HEK293 (cell line): ENCODE results near the gene ASPHD1.

Experiments used
- ATF2 ChIP-seq: fragments of 450-650 bp; formaldehyde crosslinking; IDR thresholded peaks from 2 replicates; pipeline ENCODE4 v1.5.1; 2016; ENCODE audit warnings: missing biosample characterization, missing genetic modification characterization, low read depth
- BCL6B ChIP-seq: fragments of 450-650 bp; formaldehyde crosslinking; IDR thresholded peaks from 2 replicates; pipeline ENCODE4 v1.5.1; 2017; ENCODE audit warnings: missing biosample characterization, missing genetic modification characterization
- INSM2 ChIP-seq: fragments of 450-650 bp; formaldehyde crosslinking; IDR thresholded peaks from 2 replicates; pipeline ENCODE4 v1.5.1; 2016; ENCODE audit warnings: missing biosample characterization, missing genetic modification characterization
- KLF16 ChIP-seq: fragments of 450-650 bp; formaldehyde crosslinking; IDR thresholded peaks from 2 replicates; pipeline ENCODE4 v1.5.1; 2017; ENCODE audit warnings: missing biosample characterization, missing genetic modification characterization
- PRDM1 ChIP-seq: fragments of 450-650 bp; formaldehyde crosslinking; IDR thresholded peaks from 2 replicates; pipeline ENCODE4; 2016; ENCODE audit warnings: missing biosample characterization, missing genetic modification characterization
- REPIN1 ChIP-seq: fragments of 450-650 bp; formaldehyde crosslinking; IDR thresholded peaks from 2 replicates; pipeline ENCODE4 v1.5.1; 2017; ENCODE audit warnings: missing biosample characterization, missing genetic modification characterization, low read depth
- SCRT1 ChIP-seq: fragments of 450-650 bp; formaldehyde crosslinking; IDR thresholded peaks from 2 replicates; pipeline ENCODE4 v1.5.1; 2016; ENCODE audit warnings: missing biosample characterization, missing genetic modification characterization, borderline replicate concordance
- SP2 ChIP-seq: fragments of 450-650 bp; formaldehyde crosslinking; IDR thresholded peaks from 2 replicates; pipeline ENCODE4 v1.5.1; 2016; ENCODE audit warnings: missing biosample characterization, missing genetic modification characterization
- YY1 ChIP-seq: fragments of 450-650 bp; formaldehyde crosslinking; IDR thresholded peaks from 2 replicates; pipeline ENCODE4 v1.5.1; 2018; ENCODE audit warnings: missing biosample characterization, missing genetic modification characterization
- ZBTB20 ChIP-seq: fragments of 450-650 bp; formaldehyde crosslinking; IDR thresholded peaks from 2 replicates; pipeline ENCODE4 v1.5.1; 2016; ENCODE audit warnings: missing biosample characterization, missing genetic modification characterization
- ZBTB6 ChIP-seq: fragments of 450-650 bp; formaldehyde crosslinking; IDR thresholded peaks from 2 replicates; pipeline ENCODE4 v1.5.1; 2017; ENCODE audit warnings: missing biosample characterization, missing genetic modification characterization
- ZFP3 ChIP-seq: fragments of 450-650 bp; formaldehyde crosslinking; IDR thresholded peaks from 2 replicates; pipeline ENCODE4 v1.5.1; 2016; ENCODE audit warnings: low read depth, missing biosample characterization, missing genetic modification characterization
- ZNF2 ChIP-seq: fragments of 450-650 bp; formaldehyde crosslinking; IDR thresholded peaks from 2 replicates; pipeline ENCODE4 v1.5.1; 2016; ENCODE audit warnings: missing biosample characterization, missing genetic modification characterization
- ZNF280C ChIP-seq: fragments of 450-650 bp; formaldehyde crosslinking; IDR thresholded peaks from 2 replicates; pipeline ENCODE4 v1.5.1; 2016; ENCODE audit warnings: missing biosample characterization, missing genetic modification characterization
- ZNF311 ChIP-seq: fragments of 450-650 bp; formaldehyde crosslinking; IDR thresholded peaks from 2 replicates; pipeline ENCODE4 v1.5.1; 2017; ENCODE audit warnings: missing biosample characterization, missing genetic modification characterization, borderline replicate concordance
- ZNF324 ChIP-seq: fragments of 450-650 bp; formaldehyde crosslinking; IDR thresholded peaks from 2 replicates; pipeline ENCODE4 v1.5.1; 2016; ENCODE audit warnings: missing biosample characterization, missing genetic modification characterization
- ZNF341 ChIP-seq: fragments of 450-650 bp; formaldehyde crosslinking; IDR thresholded peaks from 2 replicates; pipeline ENCODE4; 2016; ENCODE audit warnings: low read depth, missing biosample characterization, missing genetic modification characterization
- ZNF354C ChIP-seq: fragments of 450-650 bp; formaldehyde crosslinking; IDR thresholded peaks from 2 replicates; pipeline ENCODE4 v1.5.1; 2016; ENCODE audit warnings: missing biosample characterization, missing genetic modification characterization, low read depth, borderline replicate concordance
- ZNF404 ChIP-seq: fragments of 450-650 bp; formaldehyde crosslinking; IDR thresholded peaks from 2 replicates; pipeline ENCODE4 v1.5.1; 2017; ENCODE audit warnings: missing biosample characterization, missing genetic modification characterization
- ZNF513 ChIP-seq: fragments of 450-650 bp; IDR thresholded peaks from 2 replicates; pipeline ENCODE4 v1.5.1; 2018; ENCODE audit warnings: missing biosample characterization, missing genetic modification characterization
- ZNF529 ChIP-seq: fragments of 450-650 bp; formaldehyde crosslinking; IDR thresholded peaks from 2 replicates; pipeline ENCODE4 v1.5.1; 2017; ENCODE audit warnings: missing genetic modification characterization, missing biosample characterization; ENCODE audit not compliant: insufficient replicate concordance
- ZNF544 ChIP-seq: fragments of 450-650 bp; formaldehyde crosslinking; IDR thresholded peaks from 2 replicates; pipeline ENCODE4 v1.5.0; 2017; ENCODE audit warnings: missing biosample characterization, missing genetic modification characterization
- ZNF626 ChIP-seq: fragments of 450-650 bp; sonication (Bioruptor Pico); formaldehyde crosslinking; IDR thresholded peaks from 2 replicates; pipeline ENCODE4 v1.5.1; 2018; ENCODE audit warnings: missing biosample characterization, missing genetic modification characterization, inconsistent platforms
- ZNF701 ChIP-seq: fragments of 450-650 bp; formaldehyde crosslinking; IDR thresholded peaks from 2 replicates; pipeline ENCODE4 v1.5.1; 2016; ENCODE audit warnings: missing biosample characterization, missing genetic modification characterization
- ZNF747 ChIP-seq: fragments of 450-650 bp; formaldehyde crosslinking; IDR thresholded peaks from 2 replicates; pipeline ENCODE4 v1.5.1; 2016; ENCODE audit warnings: missing biosample characterization, missing genetic modification characterization
- ZNF768 ChIP-seq: fragments of 450-650 bp; formaldehyde crosslinking; IDR thresholded peaks from 2 replicates; pipeline ENCODE4 v1.5.1; 2018; ENCODE audit warnings: missing biosample characterization, mild to moderate bottlenecking, missing genetic modification characterization
- ZSCAN23 ChIP-seq: fragments of 450-650 bp; formaldehyde crosslinking; IDR thresholded peaks from 2 replicates; pipeline ENCODE4 v1.5.1; 2016; ENCODE audit warnings: missing biosample characterization, missing genetic modification characterization
- ZSCAN5A ChIP-seq: fragments of 450-650 bp; formaldehyde crosslinking; IDR thresholded peaks from 2 replicates; pipeline ENCODE4 v1.5.1; 2016; ENCODE audit warnings: missing biosample characterization, missing genetic modification characterization

ASPHD1 gene

GRCh38 chr16:29943846-29944799 is 43.8 kb downstream of the ASPHD1 start (continued):
- TF ChIP-seq ZSCAN5A (tag by site-specific recombination) (no peak; the same call in 1 of the 2 replicates), SCRT1 (no peak), ATF2 (0 out of 2 replicates have a peak, but pooled peaks have one; percentile 41), ZNF513 (0 out of 2 replicates have a peak, but pooled peaks have one; percentile 2), ZNF529 (tag by site-specific recombination) (no peak), INSM2 (tag by site-specific recombination) (peak; percentile 97), SP2 (tag by site-specific recombination) (peak; percentile 71), ZNF324 (tag by site-specific recombination) (peak; percentile 11; the same call in 1 of the 2 replicates), ZNF626 (tag by site-specific recombination) (no peak), ZNF747 (tag by site-specific recombination) (no peak), ZNF2 (tag by site-specific recombination) (peak; percentile 99), ZNF354C (tag by site-specific recombination) (no peak), ZBTB6 (tag by site-specific recombination) (peak; percentile 80; the same call in 1 of the 2 replicates), ZNF311 (tag by site-specific recombination) (no peak), ZFP3 (tag by site-specific recombination) (no peak), ZNF701 (tag by site-specific recombination) (no peak), ZSCAN23 (tag by site-specific recombination) (peak; percentile 63; the same call in 1 of the 2 replicates), YY1 (tag by site-specific recombination) (no peak), BCL6B (tag by site-specific recombination) (no peak), KLF16 (tag by site-specific recombination) (peak; percentile 90), ZBTB20 (peak; percentile 90), ZNF341 (tag by site-specific recombination) (peak; percentile 78), ZNF404 (tag by site-specific recombination) (no peak), REPIN1 (tag by site-specific recombination) (no peak), ZNF280C (no peak), ZNF768 (tag by site-specific recombination) (no peak; the same call in 1 of the 2 replicates), ZNF544 (tag by site-specific recombination) (no peak), PRDM1 (peak; percentile 86)
